GM21717 (cell line): ENCODE results near the gene SNED1.
A peak's percentile ranks its signal among the peaks of the same experiment; 100 is the strongest.
"Not testable (repeated sequence)": the region's sequence is repeated elsewhere in the genome, so short reads cannot be mapped to it uniquely, and the experiment has no call there.

Experiments
- ATAC-seq: cut with Tn5 transposase; IDR thresholded peaks from one replicate; pipeline ENCODE4 v1.9.1; 2021; ENCODE audit warnings: mild to moderate bottlenecking, moderate library complexity; ENCODE audit not compliant: unreplicated experiment

SNED1 gene

GRCh38 chr2:241104611-241105010, 106.2 kb downstream of the SNED1 start:
- not testable (repeated sequence) for ATAC-seq

GRCh38 chr2:241105641-241106040, 107.2 kb downstream of the SNED1 start:
- ATAC-seq = no peak

GRCh38 chr2:241107031-241107783, 108.8 kb downstream of the SNED1 start:
- ATAC-seq = no peak

DNA sequence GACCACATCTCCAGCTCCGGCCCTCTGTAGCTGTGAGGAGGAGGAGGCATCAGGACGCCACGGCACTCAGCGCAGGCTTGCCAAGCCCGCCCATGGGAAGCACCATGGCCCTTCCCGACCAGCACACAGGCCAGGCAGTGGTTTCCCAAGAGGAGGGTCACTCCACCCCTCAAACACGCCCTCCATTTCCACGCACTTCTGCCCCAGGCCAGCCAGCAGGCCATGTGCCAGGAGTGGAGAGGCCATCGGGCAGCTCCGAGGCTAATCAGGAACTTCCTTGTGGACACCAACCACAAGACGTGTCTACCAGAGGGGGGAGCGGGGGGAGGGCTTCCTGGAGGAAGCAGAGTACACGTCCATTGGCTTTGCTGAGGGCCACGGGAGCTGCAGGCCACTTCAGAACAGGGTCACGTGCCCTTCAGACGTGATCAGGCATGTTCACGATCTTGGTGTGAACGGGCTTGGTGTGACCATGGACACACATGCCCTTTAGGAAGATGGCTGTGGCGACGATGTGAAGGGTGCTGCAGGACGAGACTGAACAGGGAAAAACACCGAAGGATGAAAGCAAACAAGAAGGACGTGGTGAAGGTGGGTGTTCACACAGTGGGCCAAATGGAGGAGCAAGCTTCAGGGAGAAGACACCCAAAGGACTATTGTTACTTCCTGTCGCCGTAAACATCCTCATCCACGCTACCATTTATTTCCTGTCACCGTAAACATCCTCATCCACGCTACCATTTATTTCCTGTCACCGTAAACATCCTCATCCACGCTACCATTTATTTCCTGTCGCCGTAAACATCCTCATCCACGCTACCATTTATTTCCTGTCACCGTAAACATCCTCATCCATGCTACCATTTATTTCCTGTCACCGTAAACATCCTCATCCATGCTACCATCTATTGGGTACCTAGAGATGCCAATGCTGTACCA, 110.1 kb downstream of the SNED1 start:
- no peak for ATAC-seq

DNA sequence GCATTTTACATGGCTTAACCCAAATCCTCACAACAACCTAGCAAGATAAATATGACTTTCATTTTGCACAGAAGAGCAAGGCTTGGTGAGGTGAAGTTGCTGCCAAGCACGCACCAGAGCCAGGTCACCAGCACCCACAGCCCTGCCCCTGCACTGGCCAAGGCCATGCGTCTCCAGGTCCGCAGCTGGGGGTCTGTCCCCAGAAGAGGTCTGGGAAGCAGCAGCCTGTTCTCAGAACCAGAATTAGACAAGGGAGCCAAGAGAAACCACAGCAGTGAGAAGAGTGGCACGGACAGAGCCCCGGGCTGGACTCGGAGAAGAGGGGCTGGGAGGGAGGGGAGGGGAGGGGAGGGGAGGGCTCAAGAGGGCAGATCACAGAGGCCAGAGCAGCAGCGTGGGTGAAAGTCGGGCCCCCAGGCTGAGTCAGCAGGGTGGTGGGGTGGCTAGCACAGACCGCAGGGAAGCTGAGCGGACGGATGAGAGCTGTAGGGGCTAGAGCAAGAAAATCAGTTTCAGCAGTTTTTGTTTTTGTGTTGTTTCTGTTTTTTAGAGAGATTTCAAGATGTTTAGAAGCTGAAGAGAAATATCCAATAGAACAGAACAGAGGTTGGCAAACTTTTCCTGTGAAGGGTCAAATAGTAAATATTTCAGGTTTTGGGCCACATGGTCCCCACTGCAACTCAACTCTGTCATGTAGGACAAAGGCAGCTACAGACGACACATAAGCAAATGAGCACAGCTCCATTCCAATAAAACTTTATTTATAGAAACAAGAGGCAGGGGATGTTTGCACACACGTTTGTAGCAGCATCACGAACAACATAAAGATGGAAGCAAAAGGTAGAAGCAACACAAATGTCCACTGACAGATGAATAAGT, 111.0 kb downstream of the SNED1 start:
- ATAC-seq = no peak

GRCh38 chr2:241110089-241110606, 111.7 kb downstream of the SNED1 start:
- ATAC-seq = no peak

DNA sequence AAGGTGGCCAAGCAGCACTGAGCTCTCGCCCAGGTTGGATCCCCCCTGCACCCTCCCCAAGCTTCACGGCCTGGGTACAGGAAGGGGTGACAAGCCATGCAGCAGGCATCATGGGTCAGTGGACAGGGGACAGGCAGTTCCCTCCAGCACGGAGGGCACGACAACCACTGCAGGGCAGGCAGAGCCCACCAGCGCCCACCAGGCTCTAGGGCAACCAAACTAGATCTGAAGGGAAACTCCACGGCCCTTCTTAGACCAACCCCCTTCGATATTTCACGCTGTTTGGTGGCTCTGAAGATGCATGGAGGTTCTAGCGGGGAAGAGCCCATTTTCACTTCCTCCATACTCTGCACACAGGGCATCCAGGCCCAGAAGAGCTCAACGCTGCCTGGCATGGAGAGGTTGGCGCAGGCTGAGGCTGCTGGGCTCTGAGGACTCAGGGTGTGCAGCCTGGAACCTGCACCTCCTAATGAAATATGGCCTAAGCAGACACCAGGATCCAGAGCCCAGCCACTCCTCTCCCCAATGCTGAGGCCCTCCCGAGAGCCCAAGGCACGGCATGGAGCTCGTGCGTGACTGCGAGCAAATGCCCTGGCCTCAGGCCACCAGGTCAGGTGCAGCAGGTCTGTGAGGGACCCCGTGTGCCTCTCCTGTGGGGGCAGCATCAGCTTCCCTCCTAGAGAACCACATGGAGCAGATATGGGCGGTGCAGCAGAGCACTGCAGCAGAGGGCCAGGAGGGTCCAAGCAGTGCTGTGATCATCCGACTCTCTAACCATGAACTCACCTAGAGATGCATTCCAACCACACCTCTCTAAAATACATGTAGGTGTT, 112.4 kb downstream of the SNED1 start:
- peak; percentile 28 for ATAC-seq

DNA sequence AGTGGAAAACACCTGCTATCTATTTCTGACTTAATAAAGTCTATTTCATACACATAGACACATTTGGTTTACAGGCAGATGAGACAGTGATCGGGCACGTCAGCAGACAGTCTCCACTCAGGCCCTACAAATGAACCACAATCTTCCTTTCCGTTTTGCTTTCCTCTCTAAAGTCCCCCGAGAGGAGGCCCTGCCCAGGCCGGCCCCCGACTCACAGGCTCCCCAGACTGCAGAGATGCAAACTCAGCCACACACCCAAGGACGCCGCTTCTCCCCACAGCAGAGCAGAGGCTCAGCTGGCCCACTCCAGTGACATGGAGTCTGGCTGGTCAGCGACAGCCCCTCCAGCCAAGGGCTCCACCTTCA, 113.0 kb downstream of the SNED1 start:
- peak; percentile 37 for ATAC-seq

- no peak for ATAC-seq
Measured at GRCh38 chr2:241112046-241112445, 113.6 kb downstream of the SNED1 start.

GRCh38 chr2:241112592-241112991, 114.2 kb downstream of the SNED1 start:
- no peak for ATAC-seq

DNA sequence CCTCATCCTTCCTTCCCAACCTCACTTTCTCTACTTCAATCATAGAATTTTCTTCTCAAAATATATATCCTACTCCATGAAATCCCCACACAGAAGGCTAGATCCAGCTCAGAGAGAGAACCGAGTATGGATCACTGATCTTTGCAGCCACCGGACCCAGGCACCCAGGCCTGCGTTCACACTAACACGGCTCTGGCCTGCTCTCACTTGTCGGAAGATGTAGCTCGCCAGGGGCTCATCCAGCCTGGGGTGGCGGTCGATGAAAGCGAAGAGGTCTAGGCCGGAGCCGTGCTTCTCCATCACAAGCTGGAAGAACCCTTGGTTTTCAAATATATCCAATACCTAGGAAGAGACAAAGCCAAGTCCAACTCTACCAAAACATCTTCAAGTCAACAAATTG, 116.4 kb downstream of the SNED1 start:
- ATAC-seq = no peak

DNA sequence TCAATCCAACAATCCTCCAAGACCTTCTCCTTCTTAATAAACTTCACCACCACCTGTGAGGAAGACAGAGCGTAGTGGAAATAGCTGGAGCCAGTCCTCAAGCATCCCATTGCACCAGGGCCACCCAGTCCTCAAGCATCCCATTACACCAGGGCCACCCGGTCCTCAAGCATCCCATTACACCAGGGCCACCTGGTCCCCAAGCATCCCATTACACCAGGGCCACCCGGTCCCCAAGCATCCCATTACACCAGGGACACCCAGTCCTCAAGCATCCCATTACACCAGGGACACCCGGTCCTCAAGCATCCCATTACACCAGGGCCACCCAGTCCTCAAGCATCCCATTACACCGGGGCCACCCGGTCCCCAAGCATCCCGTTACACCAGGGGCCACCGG, 116.9 kb downstream of the SNED1 start:
- ATAC-seq = no peak

GRCh38 chr2:241116606-241117560, 118.5 kb downstream of the SNED1 start:
- no peak for ATAC-seq

- ATAC-seq = no peak
Measured at GRCh38 chr2:241118737-241119505, 120.5 kb downstream of the SNED1 start.

- no peak for ATAC-seq
Measured at GRCh38 chr2:241120440-241120839, 122.0 kb downstream of the SNED1 start.

DNA sequence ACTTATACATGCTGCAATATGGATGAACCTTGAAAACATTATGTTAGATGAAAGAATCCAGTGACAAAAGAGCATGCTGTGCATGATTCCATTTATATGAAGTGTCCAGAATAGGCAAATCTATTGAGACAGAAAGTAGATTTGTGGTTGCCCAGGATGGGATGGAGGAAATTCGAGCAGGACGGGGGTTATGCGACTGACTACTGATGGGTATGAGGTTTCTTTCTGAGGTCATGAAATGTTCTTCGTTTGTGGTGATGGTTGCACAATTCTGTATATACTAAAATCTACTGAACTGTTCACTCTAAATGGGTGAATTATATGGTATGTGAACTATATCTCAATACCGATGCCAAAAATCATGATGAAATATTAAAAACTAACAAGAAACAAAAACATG, 122.6 kb downstream of the SNED1 start:
- no peak for ATAC-seq

GRCh38 chr2:241122376-241123002, 124.1 kb downstream of the SNED1 start:
- ATAC-seq = no peak
